A204.1 (cell line): ENCODE data around the gene CLK2.

Experiments
- FAIRE-seq: peaks from 2 replicates; lab custom pipeline; 2012; peaks lifted over from hg19 to GRCh38; lab: Jason Lieb, UNC

CLK2 gene

DNA sequence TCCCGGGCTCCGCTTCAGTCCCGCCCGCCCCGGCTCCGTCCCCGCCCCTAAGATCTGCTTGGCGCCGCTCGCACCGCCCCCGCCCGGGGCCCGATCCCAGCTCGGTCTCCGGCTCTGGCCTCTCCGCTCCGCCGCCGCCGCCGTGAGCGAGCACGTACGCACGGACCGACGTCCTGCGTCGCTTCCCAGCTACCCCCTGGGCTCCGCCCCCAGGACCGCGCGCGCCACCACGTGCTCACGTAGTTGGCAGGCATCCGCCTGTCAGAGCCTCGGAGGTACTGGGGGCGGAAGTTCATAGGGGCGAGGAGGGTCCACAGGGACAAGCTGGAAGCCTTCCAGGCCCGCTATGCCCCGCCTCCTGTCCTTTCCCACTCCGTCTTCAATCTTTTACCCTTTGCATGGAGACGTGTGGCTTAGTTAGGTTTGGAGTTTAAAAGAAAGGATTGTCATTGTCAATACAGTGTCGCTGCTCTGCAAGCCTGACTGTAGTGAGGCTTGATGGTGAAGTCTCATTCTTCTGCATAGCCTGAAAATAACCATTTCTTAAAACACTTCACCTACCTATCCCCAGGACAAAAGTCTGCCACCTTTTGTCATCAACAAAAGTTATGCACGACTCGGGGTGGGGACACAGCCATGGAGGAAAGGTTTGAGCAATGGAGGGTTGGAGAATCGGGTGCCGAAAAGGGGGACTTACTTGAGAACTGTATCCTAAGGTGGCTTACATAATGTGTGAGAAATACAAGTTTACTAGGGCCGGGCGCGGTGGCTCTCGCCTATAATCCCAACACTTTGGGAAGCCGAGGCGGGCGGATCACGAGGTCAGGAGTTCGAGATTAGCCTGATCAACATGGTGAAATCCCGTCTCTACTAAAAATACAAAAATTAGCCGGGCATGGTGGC lies at the start of gene CLK2:
Gene CLK2 (minus strand): TSS at position 162 of the 903 bp plus-strand sequence. CDS start 2,527 bp downstream, outside the sequence.
- FAIRE-seq = peak; percentile 6

DNA sequence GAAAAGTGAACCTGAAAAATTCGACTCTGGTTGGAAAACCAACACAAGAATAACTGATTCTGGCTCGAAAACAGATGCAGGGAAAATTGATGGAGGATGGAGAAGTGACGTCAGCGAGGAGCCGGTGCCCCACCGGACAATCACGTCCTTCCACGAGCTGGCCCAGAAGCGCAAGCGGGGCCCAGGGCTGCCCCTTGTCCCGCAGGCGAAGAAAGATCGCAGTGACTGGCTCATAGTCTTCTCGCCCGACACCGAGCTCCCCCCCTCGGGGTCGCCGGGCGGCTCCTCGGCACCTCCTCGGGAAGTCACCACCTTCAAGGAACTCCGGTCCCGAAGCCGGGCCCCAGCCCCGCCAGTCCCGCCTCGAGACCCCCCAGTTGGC lies 49.3 kb upstream of the CLK2 start:
- no peak for FAIRE-seq

DNA sequence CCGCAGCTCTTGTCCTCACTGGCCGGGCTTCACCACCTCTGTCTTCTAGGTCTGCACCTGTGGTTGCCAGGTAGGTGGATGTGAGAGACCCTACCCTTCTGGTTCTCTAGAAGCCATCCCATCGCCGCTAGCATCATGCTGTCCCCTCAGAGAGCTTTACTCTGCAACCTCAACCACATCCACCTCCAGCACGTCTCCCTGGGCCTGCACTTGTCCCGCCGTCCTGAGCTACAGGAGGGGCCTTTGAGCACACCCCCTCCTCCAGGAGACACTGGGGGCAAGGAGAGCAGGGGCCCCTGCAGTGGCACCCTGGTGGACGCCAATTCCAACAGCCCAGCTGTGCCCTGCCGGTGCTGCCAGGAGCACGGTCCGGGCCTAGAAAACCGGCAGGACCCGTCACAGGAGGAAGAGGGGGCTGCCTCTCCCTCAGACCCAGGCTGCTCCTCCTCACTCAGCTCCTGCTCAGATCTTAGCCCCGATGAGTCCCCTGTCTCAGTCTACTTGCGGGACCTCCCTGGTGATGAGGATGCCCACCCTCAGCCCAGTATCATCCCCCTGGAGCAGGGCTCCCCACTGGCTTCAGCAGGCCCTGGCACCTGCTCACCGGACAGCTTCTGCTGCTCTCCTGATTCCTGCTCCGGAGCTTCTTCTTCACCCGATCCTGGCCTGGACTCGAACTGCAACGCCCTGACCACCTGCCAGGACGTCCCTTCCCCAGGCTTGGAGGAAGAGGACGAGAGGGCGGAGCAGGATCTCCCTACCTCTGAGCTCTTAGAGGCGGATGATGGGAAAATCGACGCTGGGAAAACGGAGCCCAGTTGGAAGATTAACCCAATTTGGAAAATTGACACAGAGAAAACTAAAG lies 48.6 kb upstream of the CLK2 start:
- FAIRE-seq = no peak

DNA sequence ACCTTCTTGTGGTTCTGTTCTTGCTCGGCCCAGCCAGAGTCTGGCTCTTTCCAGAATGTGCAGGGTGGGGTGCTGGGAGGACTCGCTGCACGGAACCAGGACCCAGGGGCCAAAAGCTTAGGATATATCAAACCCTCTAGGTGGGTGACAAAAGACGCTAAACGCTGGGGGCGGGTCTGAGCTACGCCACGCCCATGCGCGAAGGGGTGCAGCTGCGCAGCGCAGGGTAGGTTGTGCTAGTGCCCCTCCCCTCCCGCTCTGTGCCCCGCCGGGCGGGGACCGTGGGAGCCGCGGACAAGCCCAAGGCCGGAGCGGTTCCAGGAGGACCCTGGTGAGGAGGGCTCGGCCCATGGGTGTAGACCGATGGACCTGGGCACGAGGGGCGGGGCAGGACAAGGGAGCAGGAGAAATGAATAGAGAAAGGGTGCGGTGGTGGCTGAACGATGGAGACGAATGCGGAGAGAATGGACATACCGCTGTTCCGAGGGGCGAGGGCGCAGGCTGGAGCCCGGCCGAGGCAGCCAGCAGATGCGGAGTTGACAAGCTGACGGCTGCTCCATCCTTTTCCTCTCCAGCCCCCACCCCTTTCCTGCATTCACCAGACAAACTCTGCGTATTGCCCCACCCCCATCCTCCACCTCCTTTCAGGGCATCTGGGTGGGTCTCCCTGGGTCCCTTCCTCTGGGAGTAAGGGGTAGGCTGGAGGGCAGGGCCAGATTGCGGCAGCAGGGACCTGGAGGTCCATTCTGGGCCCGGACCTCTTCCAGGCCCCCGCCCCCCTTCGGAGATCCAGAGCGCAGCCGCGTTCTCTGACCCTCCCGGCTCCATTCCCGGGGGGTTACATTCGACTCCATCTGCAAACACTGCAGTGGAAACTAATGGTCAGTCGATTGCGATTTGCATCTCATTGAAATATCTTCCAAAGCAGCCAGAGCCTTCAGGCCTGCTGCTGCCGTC lies 47.6 kb upstream of the CLK2 start, which contains the start of gene RUSC1:
Gene RUSC1 (plus strand): TSS at position 234 of the 957 bp plus-strand sequence. CDS start 880 bp downstream, outside the sequence.
- FAIRE-seq = no peak

DNA sequence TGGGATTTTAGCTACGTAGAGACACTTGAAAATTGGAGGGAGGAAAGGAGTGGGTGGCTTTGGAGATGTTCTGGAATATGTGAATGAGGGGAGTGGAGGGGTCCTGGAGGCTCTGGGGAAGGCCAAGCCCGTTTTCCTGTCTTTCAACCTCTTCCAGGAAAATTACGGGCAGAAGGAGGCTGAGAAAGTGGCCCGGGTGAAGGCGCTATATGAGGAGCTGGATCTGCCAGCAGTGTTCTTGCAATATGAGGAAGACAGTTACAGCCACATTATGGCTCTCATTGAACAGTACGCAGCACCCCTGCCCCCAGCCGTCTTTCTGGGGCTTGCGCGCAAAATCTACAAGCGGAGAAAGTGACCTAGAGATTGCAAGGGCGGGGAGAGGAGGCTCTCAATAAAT lies 46.9 kb upstream of the CLK2 start:
- no peak for FAIRE-seq

DNA sequence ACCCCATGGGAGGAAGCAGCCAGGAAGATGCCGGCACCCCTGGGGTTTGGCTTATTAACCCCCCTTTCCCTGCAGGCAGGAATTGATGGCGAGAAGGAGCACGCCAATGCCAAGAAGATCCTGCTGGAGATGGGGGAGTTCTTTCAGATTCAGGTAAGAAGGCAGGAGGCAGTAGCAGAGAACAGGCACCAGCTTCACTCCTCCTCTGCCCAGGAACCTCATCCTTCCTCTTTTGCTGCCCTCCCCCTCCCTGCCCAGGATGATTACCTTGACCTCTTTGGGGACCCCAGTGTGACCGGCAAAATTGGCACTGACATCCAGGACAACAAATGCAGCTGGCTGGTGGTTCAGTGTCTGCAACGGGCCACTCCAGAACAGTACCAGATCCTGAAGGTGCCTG lies 46.2 kb upstream of the CLK2 start:
- no peak for FAIRE-seq

GRCh38 chr1:155318082-155318481 lies 44.8 kb upstream of the CLK2 start:
- no peak for FAIRE-seq

- no peak for FAIRE-seq
Observed at GRCh38 chr1:155316922-155317321, 43.6 kb upstream of the CLK2 start.

GRCh38 chr1:155313261-155313660 lies 40.0 kb upstream of the CLK2 start:
- no peak for FAIRE-seq

GRCh38 chr1:155309423-155310021 lies 36.2 kb upstream of the CLK2 start:
- no peak for FAIRE-seq

DNA sequence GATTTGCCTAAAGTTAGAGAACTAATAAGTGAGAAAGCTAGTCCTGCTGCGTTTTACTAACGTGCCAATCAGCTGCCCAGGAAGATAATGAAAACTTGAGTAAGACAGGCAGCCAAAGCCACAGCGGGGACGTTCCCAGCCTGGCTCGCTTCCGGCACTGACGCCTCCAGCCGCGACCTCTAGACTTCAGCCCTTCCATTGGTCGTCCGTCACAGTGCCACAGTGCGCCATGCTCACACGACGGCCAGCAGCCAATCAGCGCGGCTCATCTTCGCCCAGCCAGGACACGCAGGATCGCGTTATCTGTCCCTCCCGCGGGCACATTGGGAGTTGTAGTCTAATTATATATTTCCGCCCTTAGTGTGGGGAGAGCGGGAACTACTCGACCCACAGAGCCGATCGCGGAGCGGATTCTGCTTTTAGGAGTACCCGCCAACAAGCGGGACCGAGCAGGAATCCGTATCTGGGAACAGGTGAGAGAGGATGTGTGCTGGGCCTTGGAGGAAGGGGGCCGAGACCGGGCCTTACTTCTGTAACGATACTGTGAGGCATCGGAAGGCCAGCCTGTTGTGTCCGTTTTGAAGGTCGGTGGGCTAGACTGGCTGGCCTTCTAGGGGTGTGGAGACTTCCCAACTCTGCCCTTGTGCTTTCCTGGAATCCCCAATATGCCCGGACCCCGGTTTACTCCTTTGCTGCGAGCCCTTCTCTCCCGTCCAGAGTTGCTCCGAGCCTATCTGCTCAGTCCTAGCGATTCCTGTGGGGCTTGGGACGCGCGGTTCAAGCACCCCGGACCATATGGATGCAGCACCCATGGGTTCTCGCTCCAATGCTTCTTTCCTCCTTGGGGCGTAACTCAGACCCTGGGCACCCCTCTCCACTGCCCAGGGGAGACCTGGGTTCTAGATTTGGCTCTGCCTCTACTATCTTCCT lies 35.5 kb upstream of the CLK2 start, which contains the start of gene FDPS:
Gene FDPS (plus strand): TSS at position 374 of the 930 bp plus-strand sequence. CDS start 924 bp downstream, outside the sequence.
- peak; percentile 97 for FAIRE-seq

DNA sequence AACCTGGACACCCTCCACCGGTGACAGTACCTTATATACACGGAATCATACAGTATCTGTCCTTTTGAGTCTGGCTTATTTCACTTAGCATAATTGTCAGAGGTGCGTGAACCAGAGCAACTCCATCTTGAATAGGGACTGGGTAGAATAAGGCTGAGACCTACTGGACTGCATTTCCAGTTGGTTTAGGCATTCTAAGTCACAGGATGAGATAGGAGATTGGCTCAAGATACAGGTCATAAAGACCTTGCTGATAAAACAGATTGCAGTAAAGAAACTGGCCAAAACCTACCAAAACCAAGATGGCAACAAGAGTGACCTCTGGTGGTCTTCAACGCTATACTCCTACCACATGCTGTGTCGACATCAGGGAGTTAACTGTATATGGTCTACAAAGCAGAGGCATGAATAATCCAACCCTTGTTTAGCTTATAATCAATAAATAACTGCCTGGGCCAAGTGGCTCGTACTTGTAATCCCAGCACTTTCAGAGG lies 34.0 kb upstream of the CLK2 start:
- FAIRE-seq = no peak

- FAIRE-seq = no peak
Observed at GRCh38 chr1:155305881-155306391, 32.6 kb upstream of the CLK2 start.

- no peak for FAIRE-seq
Observed at GRCh38 chr1:155304558-155305063, 31.3 kb upstream of the CLK2 start.

DNA sequence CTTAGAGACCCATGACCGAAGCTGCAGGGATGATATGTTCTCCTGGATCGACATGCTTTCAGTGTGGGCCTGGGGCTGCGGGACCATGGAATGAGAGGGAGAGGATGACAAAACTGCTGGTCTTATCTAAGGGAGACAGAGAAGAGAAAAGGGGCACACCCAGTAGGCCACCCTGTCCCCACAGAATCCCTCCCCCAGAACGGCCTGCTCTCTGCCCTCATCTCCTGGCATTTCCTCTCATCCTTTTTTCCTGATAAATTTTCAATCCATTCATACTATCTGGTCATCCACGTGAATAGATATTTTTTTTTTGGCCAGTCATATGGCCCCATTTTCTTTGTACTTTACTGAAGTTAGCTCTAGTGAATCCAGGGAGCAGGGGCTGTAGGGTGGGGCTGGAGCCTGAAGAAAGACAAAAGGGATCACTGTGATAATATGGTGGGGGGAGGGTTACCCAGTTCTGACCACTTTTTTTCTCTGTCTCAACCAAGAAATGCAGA lies 28.1 kb upstream of the CLK2 start, which contains the start of gene PKLR:
Gene PKLR (minus strand): TSS at position 97 of the 500 bp plus-strand sequence. CDS start 43 bp downstream, at position 54.
- no peak for FAIRE-seq

GRCh38 chr1:155300553-155301329 lies 27.4 kb upstream of the CLK2 start:
- FAIRE-seq = no peak

GRCh38 chr1:155300024-155300423 lies 26.7 kb upstream of the CLK2 start:
- no peak for FAIRE-seq

- no peak for FAIRE-seq
Observed at GRCh38 chr1:155297384-155297783, 24.1 kb upstream of the CLK2 start.
